SIG-M5 treated with dmso at 0.1 percent for 504 hours (cell line): ENCODE results near the gene ZFAND2A.
"Not testable (repeated sequence)": the region's sequence is repeated elsewhere in the genome, so short reads cannot be mapped to it uniquely, and the experiment has no call there.

Experiments used
- DNase-seq: peaks from one replicate; lab custom pipeline; 2025; ENCODE audit not compliant: unreplicated experiment; lab: John Stamatoyannopoulos, UW

ZFAND2A gene

GRCh38 chr7:1159891-1160669 is at the start of gene ZFAND2A:
Gene ZFAND2A (minus strand): TSS chr7:1160196. CDS start chr7:1158212, 1,984 bp downstream.
- DNase-seq: peak; percentile 97

- DNase-seq: no peak
These were observed 49.1 kb upstream of the ZFAND2A start for GRCh38 chr7:1209097-1209496.

GRCh38 chr7:1205742-1206141 is 45.7 kb upstream of the ZFAND2A start:
- not testable (repeated sequence) for DNase-seq

GRCh38 chr7:1204460-1205140 is 44.6 kb upstream of the ZFAND2A start:
- DNase-seq: no peak

GRCh38 chr7:1202914-1203313 is 42.9 kb upstream of the ZFAND2A start:
- DNase-seq: not testable (repeated sequence)

GRCh38 chr7:1201916-1202315 is 41.9 kb upstream of the ZFAND2A start:
- DNase-seq: no peak

- DNase-seq: no peak
These were observed 40.0 kb upstream of the ZFAND2A start for GRCh38 chr7:1200045-1200444.

- no peak for DNase-seq
These were observed 38.1 kb upstream of the ZFAND2A start for GRCh38 chr7:1197997-1198625.

GRCh38 chr7:1196950-1197349 is 37.0 kb upstream of the ZFAND2A start:
- DNase-seq: no peak

GRCh38 chr7:1196441-1196840 is 36.4 kb upstream of the ZFAND2A start:
- not testable (repeated sequence) for DNase-seq

GRCh38 chr7:1193593-1194424 is 33.8 kb upstream of the ZFAND2A start:
- peak; percentile 5 for DNase-seq

GRCh38 chr7:1192171-1192676 is 32.2 kb upstream of the ZFAND2A start:
- DNase-seq: peak; percentile 85

GRCh38 chr7:1189986-1190772 is 30.2 kb upstream of the ZFAND2A start:
- DNase-seq: no peak

- no peak for DNase-seq
These were observed 28.8 kb upstream of the ZFAND2A start for GRCh38 chr7:1188720-1189294.

GRCh38 chr7:1187127-1187526 is 27.1 kb upstream of the ZFAND2A start:
- no peak for DNase-seq

- no peak for DNase-seq
These were observed 21.6 kb upstream of the ZFAND2A start for GRCh38 chr7:1181640-1182039.

- DNase-seq: no peak
These were observed 21.0 kb upstream of the ZFAND2A start for GRCh38 chr7:1181031-1181430.

- DNase-seq: peak; percentile 34
These were observed 16.9 kb upstream of the ZFAND2A start for GRCh38 chr7:1176891-1177373.
